NOMO-1 (cell line): ENCODE data around the gene ADGRG6.

Source experiments
- DNase-seq, 2 experiments: peaks; one replicate each; lab custom pipeline; 2025; ENCODE audit not compliant: unreplicated experiment in 2 of 2; lab: John Stamatoyannopoulos, UW

The ADGRG6 gene

GRCh38 chr6:142469220-142469619 lies 167.4 kb downstream of the ADGRG6 start:
- DNase-seq: no peak

GRCh38 chr6:142470421-142470820 lies 168.6 kb downstream of the ADGRG6 start:
- DNase-seq: no peak

DNA sequence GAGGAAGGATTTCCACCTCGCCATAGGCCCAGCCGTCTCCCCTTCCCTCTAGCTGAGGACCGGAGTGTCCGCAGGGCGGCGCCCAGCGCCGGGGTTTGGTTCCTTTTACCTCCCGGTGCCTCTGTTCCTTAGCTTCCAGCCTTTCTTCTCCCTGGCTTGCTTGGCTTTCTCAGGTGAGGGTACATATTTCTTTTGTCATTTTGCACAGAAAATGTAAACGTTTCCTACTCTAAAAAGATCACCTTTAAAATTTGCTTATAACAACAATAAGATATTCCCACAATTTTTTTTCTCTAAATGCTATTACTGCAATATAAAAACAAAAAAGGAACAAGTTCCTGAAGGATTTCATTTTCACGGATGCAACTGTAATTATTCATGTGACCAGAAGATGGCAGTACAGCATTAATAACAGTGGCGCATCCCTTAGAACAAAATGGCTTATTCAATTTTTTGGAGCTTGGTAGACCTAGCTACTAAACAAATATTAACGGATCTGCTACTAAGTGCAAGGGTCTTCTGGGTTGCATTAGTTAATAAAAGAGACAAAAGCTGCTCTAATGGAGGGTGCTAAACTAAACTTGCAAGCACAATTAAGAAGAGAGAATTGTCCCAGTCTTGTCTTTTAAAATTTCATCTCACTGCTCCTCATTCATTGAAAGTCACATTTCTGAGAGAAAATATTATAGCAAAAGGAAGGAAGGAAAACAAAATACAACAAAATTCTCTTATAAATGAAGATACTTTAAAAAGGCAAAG lies 172.9 kb downstream of the ADGRG6 start:
- DNase-seq: peak in 1 of 2 experiments; percentile 49

- DNase-seq: no peak
Observed at GRCh38 chr6:142476452-142476851, 174.6 kb downstream of the ADGRG6 start.

- peak; percentile 13 to 37 for DNase-seq
Observed at GRCh38 chr6:142478117-142478516, 176.3 kb downstream of the ADGRG6 start.

- DNase-seq: no peak
Observed at GRCh38 chr6:142481466-142481865, 179.7 kb downstream of the ADGRG6 start.

- peak; percentile 53 to 77 for DNase-seq
Observed at GRCh38 chr6:142482249-142482648, 180.4 kb downstream of the ADGRG6 start.

- DNase-seq: peak; percentile 57 to 64
Observed at GRCh38 chr6:142482974-142483373, 181.2 kb downstream of the ADGRG6 start.

GRCh38 chr6:142485256-142485655 lies 183.4 kb downstream of the ADGRG6 start:
- no peak for DNase-seq

DNA sequence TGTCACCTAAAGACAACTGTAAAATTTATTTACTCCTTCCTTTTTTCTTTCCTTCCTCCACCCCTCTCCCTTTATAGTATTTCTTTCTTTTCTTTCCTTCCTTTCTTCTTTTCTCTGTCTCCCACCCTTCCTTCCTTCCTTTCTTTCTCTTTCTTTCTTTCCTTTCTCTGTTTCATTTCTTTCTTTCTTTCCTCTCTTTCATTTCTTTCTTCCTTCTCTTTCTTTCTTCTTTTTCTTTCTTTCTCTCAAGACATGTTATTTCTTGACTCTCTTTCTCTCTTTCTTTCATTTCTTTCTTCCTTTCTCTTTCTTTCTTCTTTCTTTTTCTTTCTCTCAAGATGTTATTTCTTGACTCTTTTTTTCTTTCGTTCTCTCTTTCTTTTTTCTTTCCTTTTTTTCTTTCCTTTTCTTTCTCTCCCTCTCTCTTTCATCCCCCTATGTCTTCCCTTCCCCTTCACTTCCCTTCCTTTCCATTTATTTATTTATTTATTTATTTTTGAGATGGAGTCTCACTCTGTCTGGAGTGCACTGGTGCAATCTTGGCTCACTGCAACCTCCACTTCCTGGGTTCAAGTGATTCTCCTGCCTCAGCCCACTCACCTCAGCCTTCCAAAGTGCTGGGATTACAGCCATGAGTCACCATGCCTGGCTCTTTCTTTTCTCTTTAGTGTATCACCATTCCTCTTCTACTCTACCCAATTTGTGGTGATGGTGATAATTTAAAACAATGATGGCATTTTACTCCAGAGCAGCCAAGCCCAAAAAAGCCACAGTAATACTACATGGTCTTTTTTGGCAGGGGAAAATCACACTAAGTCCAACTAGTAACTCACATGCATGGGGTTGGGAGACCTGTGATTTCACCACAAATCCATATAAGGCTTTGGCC lies 188.2 kb downstream of the ADGRG6 start:
- no peak for DNase-seq
